ENCODE data around the gene RHPN2. TPM values are rescaled to one million over a fixed set of nuclear protein-coding genes. Genes with fewer than 3 reads are reported as not detected.

The RHPN2 gene
- total RNA-seq, 4 donors from 2014 or later: 46.2 to 75.6 (median 61.9) TPM

DNA sequence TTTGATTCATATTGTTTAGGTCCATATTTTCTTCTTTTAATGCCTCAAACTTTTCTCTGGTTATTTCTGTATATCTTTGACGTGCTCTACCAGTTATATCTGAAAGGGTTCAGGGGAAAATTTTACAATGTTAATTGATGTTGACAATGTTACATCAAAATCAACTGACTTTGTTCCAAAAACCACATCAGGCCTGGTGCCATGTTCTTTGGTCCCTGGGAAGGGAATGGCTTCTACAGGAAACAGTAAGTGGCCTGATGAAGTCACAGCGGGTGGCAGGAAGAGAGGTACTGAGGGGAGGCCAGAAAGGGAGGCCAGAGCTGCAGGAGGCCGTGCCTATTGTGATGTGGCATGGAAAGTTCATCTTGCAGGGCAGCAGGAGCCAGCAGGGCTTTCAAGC, 131.1 kb downstream of the RHPN2 start:
- TF ChIP-seq POLR2A (IDR thresholded peaks at IDR 0.05) (no peak), CTCF (IDR thresholded peaks at IDR 0.05) (no peak)
- no peaks in the 10 kb centered on the region for H3K9me3 ChIP-seq
- no peaks in the 10 kb centered on the region for H3K4me1 ChIP-seq
- no peak for DNase-seq
- H3K36me3 ChIP-seq: peaks cover 0 to 45% (median 0%) of the 10 kb centered on the region in 3 donors
- no peak overlapping the region for H3K4me3 ChIP-seq
- no peak overlapping the region for H3K27ac ChIP-seq
- H3K27me3 ChIP-seq: no peaks in the 10 kb centered on the region

- H3K27me3 ChIP-seq: no peaks in the 10 kb centered on the region
- DNase-seq: no peak
- H3K4me1 ChIP-seq: no peaks in the 10 kb centered on the region
- H3K27ac ChIP-seq: no peak overlapping the region
- TF ChIP-seq CTCF (IDR thresholded peaks at IDR 0.05) (no peak), POLR2A (IDR thresholded peaks at IDR 0.05) (no peak)
- H3K36me3 ChIP-seq: peaks cover 0 to 29% (median 0%) of the 10 kb centered on the region in 3 donors
- no peak overlapping the region for H3K4me3 ChIP-seq
- H3K9me3 ChIP-seq: no peaks in the 10 kb centered on the region
Observed at GRCh38 chr19:32930567-32930966, 134.1 kb downstream of the RHPN2 start.

DNA sequence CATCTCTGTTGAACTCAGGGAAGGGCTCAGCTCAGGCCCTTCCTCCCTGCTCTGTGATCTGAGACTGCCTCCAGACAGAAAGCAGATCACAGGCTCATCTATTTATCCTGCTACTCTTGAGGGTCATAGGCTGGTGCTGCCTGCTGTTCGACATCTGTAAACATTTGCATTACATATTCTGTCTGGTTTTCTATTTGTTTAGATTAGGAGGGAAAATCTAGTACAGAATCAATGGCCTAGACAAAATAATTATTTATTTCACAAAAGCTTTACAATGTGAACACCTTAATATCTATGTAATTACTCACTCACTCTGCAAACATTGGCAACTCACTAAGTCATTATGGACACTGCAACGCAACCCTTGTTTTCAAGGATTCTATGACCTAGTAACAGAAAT, 135.9 kb downstream of the RHPN2 start:
- Histone ChIP-seq H3K36me3 (peaks cover 0 to 30% (median 0%) of the 10 kb centered on the region in 3 donors), H3K4me3 (no peak overlapping the region), H3K27me3 (no peaks in the 10 kb centered on the region), H3K4me1 (no peaks in the 10 kb centered on the region), H3K27ac (no peak overlapping the region), H3K9me3 (no peaks in the 10 kb centered on the region)
- no peak for DNase-seq
- TF ChIP-seq POLR2A (IDR thresholded peaks at IDR 0.05): no peak
- no peak for TF ChIP-seq CTCF (IDR thresholded peaks at IDR 0.05)

Small RNA genes within 50 kb of the gene (small RNA-seq; reads per million reads assigned to genes)
- gene AC008521.1 (0 reads per million in 2 donors), gene AC008521.2 (0 reads per million in 2 donors)

Other genes starting within 250 kb of the RHPN2 start
- 1,000 to 10,000 TPM in 1 of 4 donors, 100 to 1,000 TPM in 2, 10 to 100 TPM in 1; 22.3 to 1,183 (median 609) TPM for gene SLC7A9, start 195.1 kb downstream of the RHPN2 start, total RNA-seq
- 10 to 100 TPM in 3 of 4 donors, 1 to 10 TPM in 1; 8.8 to 19.8 (median 14.0) TPM for gene CEP89, start 92.9 kb downstream of the RHPN2 start, total RNA-seq
- gene FAAP24, start 92.6 kb downstream of the RHPN2 start, total RNA-seq: 1 to 10 TPM in 3 of 4 donors, not detected in 1; 1.3 to 5.6 (median 3.6) TPM
- gene GPATCH1, start 16.3 kb upstream of the RHPN2 start, total RNA-seq: 10 to 100 TPM; 10.2 to 28.9 (median 19.5) TPM
- not detected for gene WDR88, start 67.2 kb upstream of the RHPN2 start, total RNA-seq
- gene LRP3, start 129.4 kb upstream of the RHPN2 start, total RNA-seq: 10 to 100 TPM in 1 of 4 donors, 1 to 10 TPM in 3; 6.7 to 25.6 (median 7.8) TPM
- gene SLC7A10, start 161.0 kb upstream of the RHPN2 start, total RNA-seq: not detected
- gene CEBPA, start 237.6 kb upstream of the RHPN2 start, total RNA-seq: 100 to 1,000 TPM in 1 of 4 donors, 10 to 100 TPM in 3; 36.3 to 160 (median 89.2) TPM

Measured in Peyer's patch (tissue), 4 donors.